HepG2 (cell line): ENCODE results near the gene CTDSP1. TPM values are rescaled to one million over a fixed set of nuclear protein-coding genes. Genes with fewer than 3 reads are reported as not detected.

Source experiments
- AHDC1 ChIP-seq: sonication (generic); formaldehyde crosslinking; IDR thresholded peaks from 2 replicates; pipeline ENCODE4 v1.5.1; 2020; ENCODE audit warnings: mild to moderate bottlenecking, missing genetic modification reagents, borderline replicate concordance
- ARNTL ChIP-seq: sonication (generic); formaldehyde crosslinking; IDR thresholded peaks from 2 replicates; pipeline ENCODE4 v1.4.0; 2020; ENCODE audit warnings: mild to moderate bottlenecking, missing genetic modification reagents
- CENPT ChIP-seq: sonication (generic); formaldehyde crosslinking; IDR thresholded peaks from 2 replicates; pipeline ENCODE4 v1.8.0; 2022; ENCODE audit warnings: low read depth, mild to moderate bottlenecking, moderate library complexity, missing genetic modification reagents
- CENPX ChIP-seq: sonication (generic); formaldehyde crosslinking; IDR thresholded peaks from 2 replicates; pipeline ENCODE4 v1.9.0; 2021; ENCODE audit warnings: mild to moderate bottlenecking, missing genetic modification reagents, moderate library complexity
- HNRNPLL ChIP-seq: fragments of 200-400 bp; formaldehyde crosslinking; IDR thresholded peaks from 2 replicates; pipeline ENCODE4 v1.6.1; 2017; ENCODE audit warnings: mild to moderate bottlenecking, low read depth, low read length; ENCODE audit not compliant: poor library complexity, severe bottlenecking
- JARID2 ChIP-seq: sonication (generic); formaldehyde crosslinking; IDR thresholded peaks from 2 replicates; pipeline ENCODE4 v1.8.1; 2023; ENCODE audit warnings: missing genetic modification reagents, inconsistent platforms; ENCODE audit not compliant: insufficient replicate concordance
- MTA3 ChIP-seq: sonication (generic); formaldehyde crosslinking; IDR thresholded peaks from 2 replicates; pipeline ENCODE4 v1.4.0; 2020; ENCODE audit warnings: missing genetic modification reagents
- NCOA5 ChIP-seq: sonication (generic); formaldehyde crosslinking; IDR thresholded peaks from 2 replicates; pipeline ENCODE4 v1.4.0; 2020; ENCODE audit warnings: missing genetic modification reagents
- POLR2A ChIP-seq, 2 experiments: IDR thresholded peaks; 2 replicates each; pipeline ENCODE4 v1.6.1; 2011; ENCODE audit warnings: low read depth in 2 of 2, low read length in 2 of 2, mild to moderate bottlenecking in 1 of 2, moderate library complexity in 1 of 2; ENCODE audit not compliant: insufficient read depth in 1 of 2
- SP5 ChIP-seq: IDR thresholded peaks from 2 replicates; pipeline ENCODE4 v1.6.1; 2016; ENCODE audit warnings: low read depth, borderline replicate concordance
- TBX2 ChIP-seq: sonication (generic); formaldehyde crosslinking; IDR thresholded peaks from 2 replicates; pipeline ENCODE4 v1.5.0; 2020; ENCODE audit warnings: missing genetic modification reagents, mild to moderate bottlenecking, borderline replicate concordance
- ZMYM3 ChIP-seq: sonication (generic); formaldehyde crosslinking; IDR thresholded peaks from 2 replicates; pipeline ENCODE4 v1.5.1; 2020; ENCODE audit warnings: mild to moderate bottlenecking, missing genetic modification reagents
- ZNF124 ChIP-seq: sonication (generic); formaldehyde crosslinking; IDR thresholded peaks from 2 replicates; pipeline ENCODE4 v1.4.0; 2020; ENCODE audit warnings: missing genetic modification reagents
- ZNF569 ChIP-seq: sonication (generic); formaldehyde crosslinking; IDR thresholded peaks from 2 replicates; pipeline ENCODE4 v1.5.0; 2020; ENCODE audit warnings: mild to moderate bottlenecking, missing genetic modification reagents, moderate library complexity, borderline replicate concordance
- ZNF572 ChIP-seq: sonication (generic); formaldehyde crosslinking; IDR thresholded peaks from 2 replicates; pipeline ENCODE4 v1.5.1; 2020; ENCODE audit warnings: mild to moderate bottlenecking, missing genetic modification reagents
- ZNF605 ChIP-seq: sonication (generic); formaldehyde crosslinking; IDR thresholded peaks from 2 replicates; pipeline ENCODE4 v1.8.0; 2022; ENCODE audit warnings: mild to moderate bottlenecking, missing genetic modification reagents
- ZNF720 ChIP-seq: sonication (generic); formaldehyde crosslinking; IDR thresholded peaks from 2 replicates; pipeline ENCODE4 v1.4.0; 2020; ENCODE audit warnings: missing genetic modification reagents
- ZNF766 ChIP-seq: sonication (generic); formaldehyde crosslinking; IDR thresholded peaks from 2 replicates; pipeline ENCODE4 v1.5.0; 2020; ENCODE audit warnings: missing genetic modification reagents, borderline replicate concordance
- polyA plus RNA-seq, 8 experiments: library from polyadenylated mRNA; depleted of rRNA in 3 of 8; stranded (reverse) in 7 of 8; unstranded in 1 of 8; fragments of >200 nt; fragmentation: Illumina TruSeq in 4 of 8; extraction: Trizol in 4 of 8; gene quantifications; 2 replicates each; pipeline versions ENCODE4 v1.2.1 to v1.2.3, GENCODE V29; 2011 to 2016; ENCODE audit warnings: low read depth in 4 of 8, missing spikeins in 1 of 8, mixed read lengths in 1 of 8; ENCODE audit not compliant: insufficient read depth in 1 of 8
- total RNA-seq, 5 experiments: library from RNA; depleted of rRNA; stranded (reverse); fragments of >200 nt; fragmentation: Illumina TruSeq; extraction: Trizol; gene quantifications; 2 replicates each; pipeline ENCODE4 v1.2.3, GENCODE V29; 2016; ENCODE audit warnings: low read depth in 1 of 5

CTDSP1 gene
- total and polyA plus RNA-seq, 2 of the 13 experiments (the other 11 are each of a cell fraction or from before 2014, with no cell fraction given) = 91.0 to 268 TPM

- TF ChIP-seq ZNF124 (CRISPR knock-in tag) (no peak), SP5 (CRISPR knock-in tag) (0 out of 2 replicates have a peak, but pooled peaks have one; percentile 23), ZMYM3 (CRISPR knock-in tag) (peak; percentile 2; the same call in 1 of the 2 replicates), ARNTL (CRISPR knock-in tag) (no peak), ZNF720 (CRISPR knock-in tag) (no peak), ZNF605 (CRISPR knock-in tag) (peak; percentile 70; the same call in 1 of the 2 replicates), HNRNPLL (peak; percentile 40), CENPT (CRISPR knock-in tag) (peak; percentile 81; the same call in 1 of the 2 replicates), CENPX (CRISPR knock-in tag) (0 out of 2 replicates have a peak, but pooled peaks have one; percentile 33), ZNF569 (peak; percentile 72; the same call in 1 of the 2 replicates), ZNF766 (CRISPR knock-in tag) (no peak; the same call in 1 of the 2 replicates), AHDC1 (CRISPR knock-in tag) (no peak; the same call in 1 of the 2 replicates), ZNF572 (CRISPR knock-in tag) (peak; percentile 23; the same call in 1 of the 2 replicates), MTA3 (CRISPR knock-in tag) (no peak), NCOA5 (CRISPR knock-in tag) (0 out of 2 replicates have a peak, but pooled peaks have one; percentile 38), POLR2A (IDR thresholded peaks at IDR 0.05; ENCODE audit: insufficient read depth in 1 of 2, low read depth in 2 of 2, low read length in 2 of 2) (peak in 1 of 2 experiments; percentile 41; a peak in 2 of 4 replicates), JARID2 (CRISPR knock-in tag) (peak; percentile 24), TBX2 (CRISPR knock-in tag) (0 out of 2 replicates have a peak, but pooled peaks have one; percentile 48)
Measured at GRCh38 chr2:218398437-218399390, 954 bp upstream of the CTDSP1 start (continued).
